ENCODE data around the gene MAMSTR.
"Not testable (repeated sequence)": the region's sequence is repeated elsewhere in the genome, so short reads cannot be mapped to it uniquely, and the experiment has no call there.

The MAMSTR gene

DNA sequence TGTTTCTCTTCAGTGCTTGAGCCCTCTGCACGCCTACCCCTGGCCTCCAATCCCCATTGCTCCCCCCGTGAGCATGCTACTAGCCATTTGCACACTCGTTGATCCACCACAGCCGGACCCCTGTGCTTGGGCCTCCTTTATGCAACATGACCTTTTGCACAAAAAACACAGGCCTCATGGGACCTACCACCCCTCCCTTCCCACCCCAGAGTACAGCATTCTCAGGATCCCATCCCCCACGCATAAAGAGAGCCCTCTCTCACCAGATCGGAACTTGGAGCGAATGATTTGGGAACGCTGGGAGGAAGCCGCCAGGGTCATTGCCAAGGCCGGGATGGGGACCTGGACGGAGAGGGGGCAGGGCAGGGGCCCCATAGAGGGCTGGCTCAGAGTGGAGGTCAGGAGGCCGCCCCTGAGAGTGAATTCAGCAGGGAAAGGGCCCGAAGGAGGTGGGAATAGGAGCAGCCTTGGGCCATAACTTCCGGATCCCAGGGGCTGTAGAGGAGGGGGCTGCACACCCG lies 754 bp downstream of the MAMSTR start:
- DNase-seq: no peak

GRCh38 chr19:48718106-48718505 lies 1.4 kb downstream of the MAMSTR start:
- DNase-seq: not testable (repeated sequence)

GRCh38 chr19:48716562-48717291 lies 2.8 kb downstream of the MAMSTR start:
- DNase-seq: peak in 11 of 14 donors; percentile 11 to 82 (median 30)

DNA sequence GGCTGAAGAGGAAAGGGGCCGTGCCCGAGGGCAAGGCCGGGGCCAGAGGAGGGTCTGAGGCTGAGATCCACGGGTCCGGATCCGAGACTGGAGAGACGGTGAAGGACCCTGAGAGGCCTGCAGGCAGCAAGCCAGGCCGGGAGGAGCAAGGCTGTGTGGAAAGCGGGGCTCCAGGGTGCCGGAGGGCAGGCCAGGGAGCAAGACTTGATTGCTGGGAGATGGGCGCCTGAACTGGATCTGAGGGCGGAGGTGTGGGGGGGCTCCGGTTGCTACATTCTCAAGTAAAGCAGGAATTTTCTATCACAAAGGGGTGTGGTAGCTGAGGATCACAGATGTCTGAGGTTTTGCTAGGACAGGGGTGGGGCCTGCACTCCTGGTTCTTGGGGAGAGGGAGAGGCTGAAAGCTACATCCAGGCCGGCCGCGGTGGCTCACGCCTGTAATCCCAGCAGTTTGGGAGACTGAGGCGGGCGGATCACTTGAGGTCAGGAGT lies 3.8 kb downstream of the MAMSTR start:
- peak in 1 of 14 donors; percentile 64 for DNase-seq

GRCh38 chr19:48714759-48715675 lies 4.5 kb downstream of the MAMSTR start:
- peak in 1 of 14 donors; percentile 62 for DNase-seq

DNA sequence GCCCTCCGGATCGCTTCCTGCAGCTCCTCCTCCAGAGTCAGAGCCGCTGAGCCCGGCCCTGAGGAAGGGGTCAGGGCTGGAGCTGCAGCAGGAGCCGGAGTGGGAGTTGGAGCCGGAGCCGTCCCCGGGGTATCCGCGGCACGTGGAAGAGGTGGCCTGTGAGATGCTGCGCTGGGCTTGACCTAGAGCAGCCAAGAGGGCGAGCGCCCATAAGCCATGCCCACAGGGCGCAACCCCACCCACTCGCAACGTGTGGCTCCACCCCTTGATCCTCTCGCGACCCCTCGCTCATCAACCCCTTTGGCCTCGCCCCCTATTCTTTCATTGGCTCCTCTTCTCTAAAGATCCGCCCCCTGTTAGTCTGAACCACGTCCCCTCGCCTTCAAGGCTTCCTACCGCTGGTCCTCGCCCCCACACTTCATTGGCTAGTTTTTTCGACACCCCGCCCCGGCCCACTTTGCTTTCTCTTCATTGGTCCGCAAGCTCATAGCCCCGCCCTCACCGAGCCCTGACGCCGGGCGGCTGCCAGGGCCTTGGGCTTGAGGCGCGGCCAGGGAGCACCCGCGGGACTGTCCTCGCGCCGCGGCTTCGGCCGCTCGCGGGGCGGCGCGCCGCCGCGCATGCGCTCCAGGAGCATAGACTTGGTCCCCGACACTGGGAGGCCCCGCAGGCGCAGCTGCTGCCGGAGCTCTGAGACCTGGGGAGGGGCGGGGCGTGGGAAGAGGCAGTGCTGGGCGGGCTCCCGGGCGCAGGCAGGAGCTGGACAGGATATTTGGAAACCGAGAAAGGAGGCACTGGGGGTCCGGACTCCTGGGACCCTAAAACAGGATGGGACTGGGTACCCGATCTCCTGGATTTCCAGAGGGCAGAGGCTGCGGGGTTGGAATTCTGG lies 5.4 kb downstream of the MAMSTR start:
- peak; percentile 88 to 100 (median 98) for DNase-seq

- DNase-seq: no peak
These were observed 6.3 kb downstream of the MAMSTR start for GRCh38 chr19:48713041-48713863.

- DNase-seq: no peak
These were observed 8.3 kb downstream of the MAMSTR start for GRCh38 chr19:48711106-48711662.

DNA sequence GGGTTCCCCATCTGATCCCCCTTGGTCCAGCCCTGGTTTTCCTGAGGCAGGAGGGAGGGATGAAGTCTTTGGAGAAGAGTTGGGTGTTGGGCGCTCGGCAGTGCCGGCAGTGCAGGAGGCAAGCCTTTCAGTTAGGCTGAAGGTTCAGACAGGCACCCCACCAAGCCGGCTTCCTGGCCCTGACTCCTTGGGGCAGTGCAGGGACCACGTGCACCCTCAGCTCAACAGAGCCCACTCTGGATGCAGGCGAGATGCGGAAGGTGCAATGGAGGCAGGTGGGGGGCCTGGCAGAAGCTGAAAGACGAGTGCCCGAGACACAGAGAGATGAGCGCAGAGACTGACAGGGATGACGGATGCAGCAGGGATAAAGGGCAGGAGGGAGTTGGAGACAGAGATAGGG lies 11.1 kb downstream of the MAMSTR start:
- no peak for DNase-seq

DNA sequence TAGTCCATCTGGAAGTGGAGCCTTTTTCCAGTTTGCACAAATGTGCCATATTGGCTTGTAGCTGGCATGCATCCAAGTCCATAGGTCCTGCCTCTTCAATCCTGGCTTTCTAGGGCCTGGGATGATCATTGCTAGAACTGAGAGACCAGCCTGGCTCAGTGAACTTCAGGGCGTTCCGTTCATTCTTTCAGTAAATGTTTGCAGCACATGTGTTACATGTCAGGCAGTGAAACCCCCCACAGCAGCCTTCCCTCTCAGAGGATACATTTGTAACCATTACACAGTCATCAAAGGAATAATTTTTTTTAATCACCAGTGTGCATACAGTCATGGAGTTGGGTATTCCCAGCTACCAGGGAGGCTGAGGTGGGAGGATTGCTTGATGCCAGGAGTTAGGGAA lies 14.1 kb downstream of the MAMSTR start:
- DNase-seq: no peak

DNA sequence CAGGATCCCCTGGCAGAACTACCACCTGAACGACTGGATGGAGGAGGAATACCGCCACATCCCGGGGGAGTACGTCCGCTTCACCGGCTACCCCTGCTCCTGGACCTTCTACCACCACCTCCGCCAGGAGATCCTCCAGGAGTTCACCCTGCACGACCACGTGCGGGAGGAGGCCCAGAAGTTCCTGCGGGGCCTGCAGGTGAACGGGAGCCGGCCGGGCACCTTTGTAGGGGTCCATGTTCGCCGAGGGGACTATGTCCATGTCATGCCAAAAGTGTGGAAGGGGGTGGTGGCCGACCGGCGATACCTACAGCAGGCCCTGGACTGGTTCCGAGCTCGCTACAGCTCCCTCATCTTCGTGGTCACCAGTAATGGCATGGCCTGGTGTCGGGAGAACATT lies 16.2 kb downstream of the MAMSTR start:
- no peak for DNase-seq

DNA sequence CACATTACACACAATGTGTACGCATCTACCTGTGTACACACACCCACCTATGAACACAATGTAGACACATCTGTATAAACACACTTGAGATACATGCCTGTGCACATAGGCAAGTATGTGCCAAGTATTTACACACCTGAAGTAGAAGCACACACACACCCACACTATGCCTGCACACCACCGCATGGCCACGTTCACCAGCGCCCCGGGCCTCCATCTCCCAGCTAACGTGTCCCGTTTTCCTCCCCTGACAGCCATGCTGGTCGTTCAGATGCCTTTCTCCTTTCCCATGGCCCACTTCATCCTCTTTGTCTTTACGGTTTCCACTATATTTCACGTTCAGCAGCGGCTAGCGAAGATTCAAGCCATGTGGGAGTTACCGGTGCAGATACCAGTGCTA lies 16.8 kb downstream of the MAMSTR start:
- no peak for DNase-seq

DNA sequence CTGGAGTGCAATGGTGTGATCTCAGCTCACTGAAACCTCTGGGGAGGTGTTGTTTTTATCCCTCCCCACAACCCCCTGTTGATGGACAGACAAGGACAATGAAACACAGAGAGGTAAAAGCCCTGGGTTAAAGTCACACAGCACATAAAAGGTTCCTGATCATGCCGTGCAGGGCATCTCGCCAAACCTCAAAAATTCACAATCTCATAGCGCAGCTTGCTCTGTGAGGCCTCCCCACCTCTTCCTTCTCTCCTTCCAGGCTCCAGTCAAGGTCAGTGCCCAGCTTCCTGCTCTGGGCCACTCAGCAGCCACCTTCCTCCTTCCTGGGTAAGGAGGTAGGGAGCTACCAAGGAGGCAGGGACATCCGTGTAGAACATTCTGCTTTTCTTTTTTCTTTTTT lies 21.5 kb downstream of the MAMSTR start:
- DNase-seq: no peak

- peak in 1 of 14 donors; percentile 48 for DNase-seq
These were observed 23.0 kb downstream of the MAMSTR start for GRCh38 chr19:48696353-48697010.

DNA sequence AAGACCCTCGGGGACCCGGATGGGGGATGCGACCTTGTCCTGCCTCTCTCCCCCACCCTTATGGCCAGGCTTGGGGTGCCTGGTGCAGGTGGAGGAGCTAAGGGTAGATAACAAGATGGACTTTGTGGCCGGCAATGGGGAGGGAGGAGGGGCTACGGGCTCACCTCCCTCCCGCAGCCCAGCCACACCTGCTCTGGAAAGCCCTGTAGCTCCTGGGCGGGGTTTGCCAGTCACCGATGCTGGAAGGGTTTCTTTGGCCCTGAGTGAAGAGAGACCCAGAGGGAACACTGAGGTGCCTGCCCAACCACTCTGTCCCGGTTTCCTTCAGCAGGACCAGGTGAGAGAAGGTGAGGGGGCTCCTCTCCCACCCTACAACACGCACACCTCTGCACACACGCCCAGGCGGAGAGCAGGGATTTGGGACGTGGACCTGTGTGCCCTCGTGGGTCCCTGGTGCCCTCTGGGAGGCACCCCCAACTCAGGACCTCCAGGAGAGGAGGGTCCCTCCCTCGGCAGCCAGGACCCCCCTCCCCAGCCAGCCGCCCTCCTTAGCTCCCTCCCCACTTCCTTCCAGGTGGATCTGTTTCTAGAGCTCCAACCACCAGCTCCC lies 23.7 kb downstream of the MAMSTR start, which contains the start of gene FUT2:
Gene FUT2 (plus strand): TSS at position 229 of the 610 bp plus-strand sequence. CDS start 6,986 bp downstream, outside the sequence.
- peak in 1 of 14 donors; percentile 63 for DNase-seq

DNA sequence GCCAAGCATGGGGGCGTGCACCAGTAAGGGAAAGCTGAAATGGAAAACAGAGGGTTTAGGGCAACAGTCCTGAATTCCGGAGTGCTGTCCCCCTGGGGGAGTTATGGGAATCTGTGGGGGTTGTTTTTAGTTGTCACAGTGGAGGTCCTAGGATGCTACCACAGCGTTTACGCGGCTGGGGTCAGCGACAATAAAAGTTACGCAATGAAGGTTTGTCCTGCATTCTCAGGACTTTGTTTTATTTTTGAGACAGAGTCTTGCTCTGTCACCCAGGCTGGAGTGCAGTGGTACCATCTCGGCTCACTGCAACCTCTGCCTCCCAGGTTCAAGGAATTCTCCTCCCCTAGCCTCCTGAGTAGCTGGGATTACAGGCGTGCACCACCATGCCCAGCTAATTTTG lies 25.9 kb downstream of the MAMSTR start:
- DNase-seq: not testable (repeated sequence)

- peak in 1 of 14 donors; percentile 81 for DNase-seq
These were observed 30.1 kb downstream of the MAMSTR start for GRCh38 chr19:48689449-48689848.

DNA sequence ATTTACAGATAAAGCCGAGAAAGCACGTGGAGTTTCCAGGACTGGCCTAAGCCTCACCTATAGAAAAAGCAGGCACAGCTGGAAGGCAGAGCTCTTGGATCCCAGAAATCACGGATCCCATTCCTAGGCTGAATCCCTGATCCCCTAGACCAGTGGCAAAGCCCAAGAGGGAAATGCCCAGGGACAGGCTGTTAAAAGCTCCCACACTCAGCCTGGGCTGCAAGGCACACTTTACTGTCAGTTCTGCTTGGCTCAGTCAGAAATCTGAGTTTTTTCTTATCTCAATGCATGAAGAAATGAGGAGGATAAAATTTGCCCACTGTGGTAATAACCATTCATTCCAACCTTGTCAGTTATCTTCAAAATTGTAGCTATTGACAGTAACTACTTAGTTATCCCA lies 31.7 kb downstream of the MAMSTR start:
- no peak for DNase-seq

- not testable (repeated sequence) for DNase-seq
These were observed 32.9 kb downstream of the MAMSTR start for GRCh38 chr19:48686637-48687036.

GRCh38 chr19:48686088-48686487 lies 33.4 kb downstream of the MAMSTR start:
- no peak for DNase-seq

All from C1 segment of cervical spinal cord (tissue), 14 donors.